Mesendoderm (in vitro differentiated cells): ENCODE data around the gene BCL2.

Experiments
- DNase-seq: peaks from one replicate; pipeline ENCODE4 v3.0.0; 2013
- H2AK5ac ChIP-seq: 2 replicates; pipeline ENCODE4 v1.6.1; 2013; ENCODE audit warnings: low read length, inconsistent platforms
- H2BK120ac ChIP-seq: 2 replicates; pipeline ENCODE4 v1.6.1; 2013; ENCODE audit warnings: low read depth, mild to moderate bottlenecking, low read length, moderate library complexity, mixed read lengths
- H2BK15ac ChIP-seq: replicated peaks from 2 replicates; pipeline ENCODE4 v1.6.1; 2013; ENCODE audit warnings: low read depth, mild to moderate bottlenecking, moderate library complexity
- H2BK5ac ChIP-seq: 2 replicates; pipeline ENCODE4 v1.6.1; 2013; ENCODE audit warnings: low read length, inconsistent platforms
- H3K18ac ChIP-seq: 2 replicates; pipeline ENCODE4 v1.6.1; 2013; ENCODE audit warnings: mild to moderate bottlenecking, low read length, mixed read lengths
- H3K23ac ChIP-seq: one replicate; pipeline ENCODE4 v1.6.1; 2013; ENCODE audit warnings: low read length
- H3K27ac ChIP-seq: 2 replicates; pipeline ENCODE4 v1.5.1; 2013; ENCODE audit warnings: low read depth, mild to moderate bottlenecking, inconsistent platforms, low read length, moderate library complexity
- H3K27me3 ChIP-seq: 2 replicates; pipeline ENCODE4 v1.6.1; 2013; ENCODE audit warnings: low read length, control low read depth, mild to moderate bottlenecking, inconsistent platforms; ENCODE audit not compliant: insufficient read depth, poor library complexity
- H3K36me3 ChIP-seq: 2 replicates; pipeline ENCODE4 v1.6.1; 2013; ENCODE audit warnings: low read length, inconsistent platforms; ENCODE audit not compliant: control insufficient read depth, insufficient read depth
- H3K4ac ChIP-seq: one replicate; pipeline ENCODE4 v1.6.1; 2013; ENCODE audit warnings: low read depth, mild to moderate bottlenecking, low read length, moderate library complexity
- H3K4me1 ChIP-seq: 2 replicates; pipeline ENCODE4 v1.6.1; 2013; ENCODE audit warnings: low read depth, low read length, inconsistent platforms; ENCODE audit not compliant: control insufficient read depth
- H3K4me2 ChIP-seq: 2 replicates; pipeline ENCODE4 v1.6.1; 2013; ENCODE audit warnings: low read length
- H3K4me3 ChIP-seq: 2 replicates; pipeline ENCODE4 v1.5.1; 2013; ENCODE audit warnings: mild to moderate bottlenecking, low read length
- H3K56ac ChIP-seq: one replicate; pipeline ENCODE4 v1.6.1; 2013; ENCODE audit warnings: low read length
- H3K79me1 ChIP-seq: 2 replicates; pipeline ENCODE4 v1.6.1; 2013; ENCODE audit warnings: low read length, inconsistent platforms
- H3K79me2 ChIP-seq: 2 replicates; pipeline ENCODE4 v1.6.1; 2013; ENCODE audit warnings: mild to moderate bottlenecking, low read length; ENCODE audit not compliant: control insufficient read depth, insufficient read depth
- H3K9ac ChIP-seq: 2 replicates; pipeline ENCODE4 v1.6.1; 2013; ENCODE audit warnings: low read length, inconsistent platforms
- H4K5ac ChIP-seq: one replicate; pipeline ENCODE4 v1.6.1; 2013; ENCODE audit warnings: low read length
- H4K8ac ChIP-seq: one replicate; pipeline ENCODE4 v1.6.1; 2013; ENCODE audit warnings: low read depth, mild to moderate bottlenecking, control low read depth, low read length, moderate library complexity
- WGBS: extraction: QIAGEN DNeasy Blood & Tissue Kit; methylation state at CpG from one replicate; pipeline ENCODE4 v1.1.7; 2013; ENCODE audit warnings: low lambda C conversion rate, missing lambda C conversion rate; ENCODE audit not compliant: insufficient coverage; ENCODE audit errors: extremely low coverage; 5-methylcytosine and 5-hydroxymethylcytosine counted together

The BCL2 gene

DNA sequence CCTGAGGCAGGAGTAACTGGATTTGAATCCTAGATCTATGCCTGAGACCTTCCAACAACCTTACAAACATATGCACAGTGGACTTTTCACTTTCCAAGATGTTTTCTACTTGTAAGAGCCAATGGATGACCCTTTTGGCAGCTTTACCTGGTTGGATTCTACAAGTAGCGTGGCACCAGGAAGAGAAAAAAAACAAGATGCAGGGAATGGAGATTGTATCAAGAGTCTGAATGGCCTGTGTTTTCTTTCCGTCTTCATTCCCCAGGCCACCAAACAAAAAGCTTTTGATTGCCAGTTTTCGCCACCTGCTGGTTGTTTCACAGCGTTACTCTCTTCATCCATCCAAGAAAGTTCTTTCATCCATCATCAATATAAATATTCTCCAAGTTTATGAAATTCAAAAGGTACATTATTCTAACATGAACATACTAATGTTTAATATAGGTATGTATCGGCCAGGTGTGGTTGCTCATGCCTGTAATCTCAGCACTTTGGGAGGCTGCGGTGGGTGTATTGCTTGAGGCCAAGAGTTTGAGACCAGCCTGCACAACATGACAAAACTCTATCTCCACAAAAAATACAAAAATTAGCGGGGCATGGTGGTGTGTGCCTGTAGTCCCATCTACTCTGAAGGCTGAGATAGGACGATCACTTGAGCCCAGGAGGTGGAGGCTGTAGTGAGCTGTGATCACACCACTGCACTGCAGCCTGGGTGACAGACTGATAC lies 3.5 kb upstream of the BCL2 start:
- no peak overlapping the region for H3K18ac ChIP-seq
- H3K27ac ChIP-seq: no peak overlapping the region
- H3K79me2 ChIP-seq: no peaks in the 10 kb centered on the region
- no peak overlapping the region for H3K23ac ChIP-seq
- no peak overlapping the region for H2BK5ac ChIP-seq
- H3K4me2 ChIP-seq: no peak overlapping the region
- no peak overlapping the region for H2BK120ac ChIP-seq
- H3K56ac ChIP-seq: peak overlapping the region; percentile 49
- WGBS: no CpG with 5 or more reads among the region's 8 CpGs
- H2AK5ac ChIP-seq: no peak overlapping the region
- H3K36me3 ChIP-seq: no peaks in the 10 kb centered on the region
- peak overlapping the region; percentile 29 for H3K9ac ChIP-seq
- H4K8ac ChIP-seq: no peak overlapping the region
- no peak overlapping the region for H3K4ac ChIP-seq
- H3K4me3 ChIP-seq: no peak overlapping the region
- H3K79me1 ChIP-seq: no peaks in the 10 kb centered on the region
- peak; percentile 72 for DNase-seq
- no peak overlapping the region for H2BK15ac ChIP-seq
- no peak overlapping the region for H4K5ac ChIP-seq
- H3K4me1 ChIP-seq: peaks cover 3% of the 10 kb centered on the region
- peaks cover 11% of the 10 kb centered on the region for H3K27me3 ChIP-seq

DNA sequence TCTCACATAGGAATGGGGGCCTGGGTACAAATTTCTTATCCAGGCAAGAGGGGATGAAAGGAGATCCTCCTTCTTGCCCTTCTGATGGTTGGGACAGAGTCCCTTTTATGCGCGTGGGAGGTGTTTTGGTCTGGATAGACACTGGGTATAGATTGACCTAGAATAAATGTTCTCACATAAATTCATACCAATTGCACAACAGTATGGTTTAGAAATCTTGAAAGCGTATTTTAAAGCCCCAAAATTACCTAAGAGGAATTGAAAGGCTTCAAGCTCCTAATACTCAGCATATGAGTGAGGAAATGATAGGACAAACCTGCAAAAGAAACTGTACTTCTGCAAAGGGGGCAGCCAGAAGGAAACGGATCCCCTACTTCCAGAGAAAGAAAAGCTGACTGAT lies 2.6 kb upstream of the BCL2 start:
- Histone ChIP-seq H3K27me3 (peaks cover 13% of the 10 kb centered on the region), H2BK120ac (no peak overlapping the region), H3K4me1 (peaks cover 3% of the 10 kb centered on the region), H3K18ac (no peak overlapping the region), H3K23ac (no peak overlapping the region), H3K9ac (no peak overlapping the region), H2AK5ac (no peak overlapping the region), H3K27ac (no peak overlapping the region), H3K4ac (no peak overlapping the region), H4K8ac (no peak overlapping the region), H3K79me2 (no peaks in the 10 kb centered on the region), H4K5ac (no peak overlapping the region), H3K79me1 (no peaks in the 10 kb centered on the region), H2BK15ac (no peak overlapping the region), H3K36me3 (no peaks in the 10 kb centered on the region), H3K4me3 (no peak overlapping the region), H3K56ac (no peak overlapping the region), H3K4me2 (no peak overlapping the region), H2BK5ac (no peak overlapping the region)
- DNase-seq: no peak
- WGBS: no CpG with 5 or more reads among the region's 4 CpGs

- H3K27ac ChIP-seq: no peak overlapping the region
- no peak overlapping the region for H3K9ac ChIP-seq
- H3K4me3 ChIP-seq: no peak overlapping the region
- no peak overlapping the region for H2BK120ac ChIP-seq
- no peak for DNase-seq
- H3K36me3 ChIP-seq: no peaks in the 10 kb centered on the region
- H4K5ac ChIP-seq: no peak overlapping the region
- no peak overlapping the region for H2BK15ac ChIP-seq
- H3K4ac ChIP-seq: no peak overlapping the region
- H2AK5ac ChIP-seq: no peak overlapping the region
- H3K4me1 ChIP-seq: peaks cover 3% of the 10 kb centered on the region
- H4K8ac ChIP-seq: no peak overlapping the region
- peaks cover 13% of the 10 kb centered on the region for H3K27me3 ChIP-seq
- H3K56ac ChIP-seq: no peak overlapping the region
- no peak overlapping the region for H3K4me2 ChIP-seq
- H2BK5ac ChIP-seq: no peak overlapping the region
- no peak overlapping the region for H3K18ac ChIP-seq
- H3K79me2 ChIP-seq: no peaks in the 10 kb centered on the region
- H3K23ac ChIP-seq: no peak overlapping the region
- no peaks in the 10 kb centered on the region for H3K79me1 ChIP-seq
- no CpG with 5 or more reads among the region's 9 CpGs for WGBS
These were observed 1.7 kb upstream of the BCL2 start for GRCh38 chr18:63321291-63321690.

DNA sequence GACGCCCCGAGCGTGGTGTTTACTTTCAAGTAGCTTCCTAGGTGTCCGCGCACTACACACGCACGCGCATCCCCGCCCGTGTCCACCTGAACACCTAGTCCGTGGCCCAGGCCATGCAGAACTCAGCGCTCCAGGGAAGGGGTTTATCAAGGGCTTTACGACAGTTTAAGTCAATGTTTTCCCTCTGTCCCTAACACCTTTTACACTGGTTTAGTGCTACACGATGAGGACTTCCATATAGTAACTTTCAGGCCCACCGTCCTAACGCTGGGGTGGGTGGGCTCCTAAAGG lies 1.4 kb upstream of the BCL2 start:
- H3K36me3 ChIP-seq: no peaks in the 10 kb centered on the region
- peak overlapping the region; percentile 24 for H3K23ac ChIP-seq
- peak overlapping the region; percentile 91 for H3K56ac ChIP-seq
- H3K4me1 ChIP-seq: peaks cover 3% of the 10 kb centered on the region
- no peak overlapping the region for H2BK15ac ChIP-seq
- H3K27me3 ChIP-seq: peaks cover 13% of the 10 kb centered on the region
- no peak overlapping the region for H2BK120ac ChIP-seq
- no peaks in the 10 kb centered on the region for H3K79me1 ChIP-seq
- H3K4me3 ChIP-seq: peak overlapping the region; percentile 39
- no peak overlapping the region for H3K4ac ChIP-seq
- H2AK5ac ChIP-seq: no peak overlapping the region
- DNase-seq: peak; percentile 19
- no peaks in the 10 kb centered on the region for H3K79me2 ChIP-seq
- no CpG with 5 or more reads among the region's 16 CpGs for WGBS
- H3K9ac ChIP-seq: peak overlapping the region; percentile 78
- no peak overlapping the region for H4K8ac ChIP-seq
- H3K27ac ChIP-seq: no peak overlapping the region
- H3K4me2 ChIP-seq: peak overlapping the region; percentile 79
- H4K5ac ChIP-seq: no peak overlapping the region
- H2BK5ac ChIP-seq: no peak overlapping the region
- no peak overlapping the region for H3K18ac ChIP-seq

DNA sequence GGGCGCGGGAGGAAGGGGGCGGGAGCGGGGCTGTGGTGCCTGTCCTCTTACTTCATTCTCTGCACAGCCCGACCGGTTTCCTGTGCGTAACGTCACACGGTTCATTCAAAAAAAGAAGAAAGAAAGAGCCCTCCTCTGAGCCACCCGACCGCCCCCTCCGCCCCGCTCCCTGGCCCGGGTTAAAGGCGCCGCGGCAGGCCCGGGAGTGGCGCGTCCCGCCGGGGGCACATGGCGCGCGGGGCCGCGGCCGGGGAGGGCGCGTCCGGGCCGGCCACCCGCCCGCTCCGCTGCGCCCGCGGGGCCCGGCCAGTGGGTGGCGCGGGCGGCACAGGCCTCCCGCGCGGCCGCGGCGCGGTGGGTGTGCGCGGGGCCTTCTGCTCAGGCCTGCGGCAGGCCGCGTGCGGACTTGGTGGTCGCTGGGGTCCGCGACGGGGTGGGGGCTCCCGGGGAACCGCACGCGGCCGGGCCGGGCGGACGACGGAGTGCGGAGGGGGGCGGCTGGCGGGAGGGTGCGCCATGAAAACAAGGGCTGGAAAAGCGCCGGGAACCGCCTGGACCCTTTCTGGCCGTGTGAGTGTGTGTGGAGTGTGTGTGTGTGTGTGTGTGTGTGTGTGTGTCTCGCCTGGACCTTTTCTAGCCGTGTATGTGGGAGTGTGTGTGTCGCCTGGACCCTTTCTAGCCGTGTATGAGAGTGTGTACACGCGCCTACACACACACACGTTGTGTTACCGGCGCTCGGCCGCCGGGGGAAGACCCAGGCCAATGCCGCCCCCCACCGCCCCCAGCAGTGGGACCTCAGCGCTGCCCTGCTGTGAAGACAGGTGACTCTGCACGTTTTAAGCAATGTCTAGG lies 780 bp upstream of the BCL2 start:
- DNase-seq: peak; percentile 83
- Histone ChIP-seq H2BK15ac (no peak overlapping the region), H3K56ac (peak overlapping the region; percentile 91)

More for the DNA sequence above, 780 bp upstream of the BCL2 start:
- H2BK120ac ChIP-seq: peak overlapping the region; percentile 17
- H3K18ac ChIP-seq: peak overlapping the region; percentile 96
- peak overlapping the region; percentile 24 for H3K23ac ChIP-seq
- H2BK5ac ChIP-seq: no peak overlapping the region
- H3K4ac ChIP-seq: peak overlapping the region; percentile 90
- H3K79me2 ChIP-seq: no peaks in the 10 kb centered on the region
- H3K4me2 ChIP-seq: peak overlapping the region; percentile 79
- no CpG with 5 or more reads among the region's 92 CpGs for WGBS
- H3K27me3 ChIP-seq: peaks cover 13% of the 10 kb centered on the region
- H3K4me3 ChIP-seq: peak overlapping the region; percentile 39
- H2AK5ac ChIP-seq: no peak overlapping the region
- H4K5ac ChIP-seq: no peak overlapping the region
- no peaks in the 10 kb centered on the region for H3K36me3 ChIP-seq
- no peaks in the 10 kb centered on the region for H3K79me1 ChIP-seq
- peak overlapping the region; percentile 36 for H3K27ac ChIP-seq
- peak overlapping the region; percentile 78 for H3K9ac ChIP-seq
- peaks cover 3% of the 10 kb centered on the region for H3K4me1 ChIP-seq
- peak overlapping the region; percentile 91 for H4K8ac ChIP-seq
